NCI-H2107 (cell line): ENCODE data around the gene GBA2.

Source experiments
- DNase-seq: peaks from one replicate; lab custom pipeline; 2025; lab: John Stamatoyannopoulos, UW

The GBA2 gene

DNA sequence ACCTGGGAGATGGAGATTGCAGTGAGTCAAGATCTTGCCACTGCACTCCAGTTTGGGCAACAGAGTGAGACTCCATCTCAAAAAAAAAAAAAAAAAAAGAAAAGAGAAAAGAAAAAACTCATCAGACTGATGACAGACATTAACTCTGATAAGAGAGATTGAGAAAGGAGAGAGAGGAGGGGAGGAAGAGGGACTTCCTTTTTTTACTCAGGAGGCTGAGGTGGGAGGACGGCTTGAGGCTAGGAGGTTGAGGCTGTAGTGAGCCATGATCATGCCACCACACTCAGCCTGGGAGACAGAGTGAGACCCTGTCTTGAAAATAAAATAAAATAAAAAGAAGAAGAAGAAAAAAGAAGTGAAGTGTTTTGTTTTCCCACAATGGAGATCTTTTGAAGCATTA lies 14.8 kb upstream of the GBA2 start:
- DNase-seq: no peak

DNA sequence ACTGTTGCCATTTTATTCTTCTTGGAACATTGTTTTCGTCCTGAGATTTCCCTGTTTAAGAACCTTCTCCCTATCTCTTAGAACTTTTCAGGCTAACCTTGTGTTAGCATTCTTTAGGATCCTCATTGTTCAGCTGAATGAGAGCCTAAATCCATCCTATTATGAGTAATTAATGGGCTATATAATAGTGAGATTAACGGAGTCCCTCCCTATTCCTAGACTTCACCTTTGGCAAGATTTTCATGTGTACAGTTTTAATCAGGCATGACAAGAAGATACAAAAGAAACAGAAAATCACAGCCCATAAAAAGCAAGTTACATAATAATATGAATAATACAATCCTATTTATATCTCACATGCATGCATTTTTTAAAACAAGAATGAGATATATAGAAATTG lies 14.2 kb upstream of the GBA2 start:
- no peak for DNase-seq

DNA sequence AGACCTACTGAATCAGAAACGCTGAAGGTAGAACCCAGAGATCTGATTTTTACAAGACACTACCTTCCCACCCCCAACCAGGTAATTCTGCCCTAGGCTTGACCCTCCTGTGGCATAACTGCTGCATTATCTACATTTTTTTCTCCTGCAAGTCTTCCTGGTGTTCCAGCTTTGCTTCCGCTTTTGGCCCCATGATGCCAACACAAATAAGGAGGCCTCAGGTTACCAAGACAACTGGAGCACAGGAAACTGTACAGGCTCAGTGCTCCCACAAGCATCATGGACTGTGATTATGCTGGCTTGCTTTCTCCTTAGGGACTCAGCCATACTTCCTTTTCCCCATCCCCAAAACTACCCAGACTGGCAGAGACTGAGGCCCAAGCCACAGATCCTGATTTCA lies 11.6 kb upstream of the GBA2 start:
- DNase-seq: no peak

DNA sequence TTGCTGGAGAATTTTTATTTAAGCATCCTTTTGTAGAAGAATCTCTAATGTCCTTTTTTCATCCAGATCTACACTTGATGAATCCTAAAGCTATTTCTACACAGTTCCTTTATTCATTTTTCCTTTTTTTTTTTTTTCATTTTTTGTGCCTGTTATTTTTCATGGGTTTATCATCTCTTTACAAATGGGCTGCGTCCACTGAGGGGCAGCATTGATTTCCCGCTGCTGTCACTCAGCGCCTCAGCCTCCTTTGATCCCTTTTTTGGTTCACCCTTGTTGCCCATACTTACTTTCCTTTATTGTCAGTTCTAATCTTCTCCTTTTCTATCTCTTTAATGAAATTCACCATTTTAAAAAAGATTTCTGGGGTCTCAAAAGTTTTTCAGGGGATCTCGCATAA lies 10.8 kb upstream of the GBA2 start:
- no peak for DNase-seq

DNA sequence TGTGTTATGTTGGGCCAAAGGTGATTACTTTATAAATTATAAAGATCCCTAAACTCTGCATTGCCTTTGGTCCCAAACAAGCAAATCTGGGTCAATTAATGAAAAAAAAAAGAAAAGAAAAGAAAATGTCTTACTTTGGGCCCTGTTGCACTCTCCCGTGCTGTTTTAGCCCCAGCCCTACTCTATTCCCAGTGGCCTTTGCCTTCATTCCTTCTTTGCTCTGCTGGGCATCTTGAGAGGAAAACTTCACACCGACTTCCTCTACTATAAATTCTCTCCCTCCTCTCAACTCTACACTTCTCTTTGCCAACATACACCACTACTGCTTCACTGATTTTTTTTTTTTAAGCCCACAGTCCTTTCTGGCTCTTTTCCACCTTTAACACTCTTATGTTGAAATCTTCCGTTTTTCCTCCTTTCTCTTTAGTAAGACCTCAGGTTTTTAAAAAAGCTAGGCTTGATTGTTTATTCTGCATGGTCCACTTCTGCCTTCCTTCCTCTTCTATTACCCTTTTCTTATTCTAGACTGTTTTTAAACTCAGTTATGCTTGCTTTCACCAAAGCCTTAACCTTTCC lies 9.5 kb upstream of the GBA2 start:
- no peak for DNase-seq

DNA sequence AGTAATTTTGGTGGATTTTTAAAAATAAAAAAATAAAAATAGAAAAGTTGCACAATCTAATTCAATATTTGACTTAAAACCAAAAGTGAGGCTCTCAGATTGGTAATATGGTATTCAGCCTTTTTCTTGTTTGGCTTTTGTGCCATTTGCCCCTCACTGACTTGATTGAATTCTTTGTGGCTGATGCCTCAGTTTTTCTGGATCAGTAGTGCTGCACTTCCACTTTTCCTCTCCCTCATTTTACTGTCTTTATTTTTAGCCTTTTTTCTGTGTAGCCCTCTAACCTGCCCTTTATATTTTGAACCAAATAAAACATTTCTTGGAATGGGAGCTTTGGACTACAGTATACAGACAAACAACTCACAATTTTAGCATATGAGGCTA lies 8.9 kb upstream of the GBA2 start:
- no peak for DNase-seq

DNA sequence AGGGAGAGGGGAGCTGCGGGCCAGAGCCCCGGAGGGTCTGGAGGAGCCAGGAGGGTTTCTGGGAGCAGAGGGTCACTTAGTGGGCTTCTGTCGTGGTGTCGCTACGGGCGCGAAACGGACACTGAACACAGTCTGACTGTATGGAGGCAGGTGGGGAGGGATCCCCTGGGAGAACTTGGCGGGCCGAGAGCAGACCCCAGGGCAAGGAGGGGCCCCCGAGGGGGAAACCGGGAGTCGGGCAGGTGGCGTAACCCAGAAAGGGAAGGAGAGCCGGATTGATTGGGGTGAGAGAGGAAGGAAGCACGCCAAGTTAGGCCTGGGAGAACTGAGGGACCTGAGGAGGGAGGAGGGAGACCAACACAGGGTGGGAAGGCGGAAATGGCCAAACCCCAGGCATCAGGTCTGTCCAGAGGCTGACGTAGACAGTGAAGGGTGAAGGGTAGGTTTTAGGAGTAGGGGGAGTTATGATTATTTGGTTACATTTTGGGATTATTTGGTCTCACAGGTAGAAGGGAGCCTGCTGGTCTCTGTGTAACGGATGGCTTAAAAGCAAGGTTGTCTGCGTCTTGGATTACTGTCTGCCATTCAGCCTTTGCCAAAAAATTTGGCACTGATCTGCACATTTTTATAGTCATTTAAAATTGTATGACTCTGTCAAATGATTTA lies 8.3 kb upstream of the GBA2 start:
- DNase-seq: peak; percentile 48

DNA sequence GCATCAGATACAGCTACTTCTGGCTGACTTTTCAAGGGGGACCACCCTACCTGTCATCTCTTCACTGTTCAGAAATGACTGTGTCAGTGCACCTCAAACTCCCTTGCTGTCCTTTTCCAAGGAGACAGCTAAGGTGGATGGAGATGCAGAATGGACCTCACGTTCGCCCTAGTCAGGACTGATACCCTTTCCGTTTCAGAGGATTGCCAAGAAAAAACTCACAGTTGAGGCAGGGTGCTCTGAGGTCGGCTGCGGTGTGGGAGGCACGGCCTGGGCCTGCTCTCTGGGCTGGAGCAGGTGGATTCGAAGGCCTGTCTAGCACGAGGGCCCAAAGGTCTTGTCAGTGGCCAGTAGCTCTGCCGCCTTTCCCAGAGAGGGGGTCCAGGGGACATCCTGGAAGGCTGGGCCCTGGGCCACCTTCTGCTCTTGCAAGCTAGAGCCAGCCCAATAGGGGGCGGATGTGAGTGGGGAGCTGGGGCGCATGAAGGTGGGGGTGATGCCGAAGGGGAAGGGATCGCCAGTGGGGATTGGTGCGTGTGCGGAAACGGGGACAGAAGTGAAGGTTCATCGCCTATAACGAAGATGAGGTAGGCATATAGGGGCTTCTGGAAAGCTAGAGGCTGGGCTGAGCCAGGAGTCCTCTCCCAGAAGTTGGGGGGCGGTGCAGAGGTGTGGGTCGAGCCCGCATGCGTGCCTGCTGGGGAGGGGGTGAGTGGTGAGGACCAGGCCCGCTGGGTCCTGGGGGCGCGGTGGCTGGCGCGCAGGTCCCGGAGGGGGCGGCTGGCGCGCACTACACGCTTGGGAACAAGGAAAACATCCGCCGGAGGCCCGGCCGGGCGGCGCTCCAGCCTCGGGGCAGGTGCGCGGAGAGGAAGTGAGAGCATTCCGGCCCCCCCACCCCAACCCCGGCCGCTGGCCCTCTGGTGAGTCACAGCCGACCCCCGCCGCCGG lies 7.5 kb upstream of the GBA2 start:
- peak; percentile 41 for DNase-seq

DNA sequence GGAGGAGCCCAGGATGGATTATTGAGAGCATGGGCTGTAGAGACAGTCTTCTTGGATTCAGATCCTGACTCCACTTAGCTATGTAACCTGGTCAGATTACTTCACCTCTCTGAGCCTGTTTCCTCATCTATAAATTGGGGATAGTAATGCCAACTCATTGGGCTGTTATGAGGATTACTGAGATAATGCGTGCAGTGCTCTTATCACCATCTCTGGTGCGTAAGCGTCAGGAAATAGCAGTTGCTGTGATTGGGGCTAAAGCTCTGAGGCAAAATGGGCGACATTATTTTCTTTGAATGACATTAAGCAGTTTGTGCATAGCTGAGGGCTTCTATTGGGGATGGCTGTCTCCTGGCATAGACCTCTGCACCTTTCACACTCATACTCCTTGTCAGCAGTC lies 6.0 kb upstream of the GBA2 start:
- no peak for DNase-seq

DNA sequence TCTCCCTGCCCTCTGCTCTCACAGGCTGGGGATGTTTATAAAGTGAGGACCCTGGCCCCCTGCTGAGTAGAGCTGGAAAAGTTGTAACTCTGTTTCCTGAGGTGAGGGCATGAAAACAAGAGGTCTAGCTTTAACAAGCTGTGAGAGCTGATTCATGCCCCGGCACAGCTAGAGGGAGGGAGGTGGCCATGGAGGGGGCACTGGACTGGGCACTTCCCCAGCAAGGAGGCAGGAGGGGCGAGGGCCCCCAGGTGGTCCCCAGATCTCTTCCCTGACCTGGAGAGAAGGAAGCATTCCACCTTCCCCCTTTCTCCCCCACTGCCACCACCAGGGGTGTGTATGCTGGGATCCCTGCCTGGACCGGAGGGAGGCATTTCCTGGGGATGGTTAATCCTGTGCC lies 5.2 kb upstream of the GBA2 start, which contains the start of gene MSMP:
Gene MSMP (minus strand): TSS at position 13 of the 400 bp plus-strand sequence. CDS start 147 bp downstream, outside the sequence.
- no peak for DNase-seq

DNA sequence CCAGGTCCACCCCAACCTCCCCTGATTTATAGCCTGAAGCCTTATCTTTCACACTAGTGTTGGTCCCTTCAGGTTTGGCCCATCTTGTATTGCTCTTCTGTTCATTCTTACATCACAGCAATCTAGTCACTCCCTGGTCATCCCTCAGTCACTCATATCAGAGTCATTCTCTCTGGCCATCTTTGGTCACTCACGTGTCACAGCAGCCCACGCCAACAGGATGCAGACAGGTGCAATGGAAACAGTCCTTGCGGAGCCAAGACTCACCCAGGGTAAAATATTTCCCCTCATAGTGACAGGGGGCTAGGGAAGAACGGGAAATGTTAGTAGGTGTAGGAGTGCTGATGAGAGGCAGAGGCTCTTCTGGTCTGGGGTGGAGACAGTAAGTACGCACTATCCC lies 4.4 kb upstream of the GBA2 start:
- no peak for DNase-seq

DNA sequence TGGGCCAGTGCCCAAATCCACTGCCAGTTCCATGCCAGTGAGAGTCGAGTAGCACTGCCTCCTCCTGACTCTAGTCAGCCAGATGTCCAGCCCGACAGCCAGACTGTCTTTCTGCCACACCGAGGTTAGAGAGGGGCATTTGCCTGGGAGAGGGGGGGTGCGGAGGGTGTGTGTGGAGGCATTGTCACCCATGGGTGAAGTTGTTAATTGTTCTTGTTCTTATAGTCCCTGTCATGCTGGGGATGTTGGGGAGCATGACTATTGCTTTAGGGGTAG lies 1.2 kb upstream of the GBA2 start:
- no peak for DNase-seq

DNA sequence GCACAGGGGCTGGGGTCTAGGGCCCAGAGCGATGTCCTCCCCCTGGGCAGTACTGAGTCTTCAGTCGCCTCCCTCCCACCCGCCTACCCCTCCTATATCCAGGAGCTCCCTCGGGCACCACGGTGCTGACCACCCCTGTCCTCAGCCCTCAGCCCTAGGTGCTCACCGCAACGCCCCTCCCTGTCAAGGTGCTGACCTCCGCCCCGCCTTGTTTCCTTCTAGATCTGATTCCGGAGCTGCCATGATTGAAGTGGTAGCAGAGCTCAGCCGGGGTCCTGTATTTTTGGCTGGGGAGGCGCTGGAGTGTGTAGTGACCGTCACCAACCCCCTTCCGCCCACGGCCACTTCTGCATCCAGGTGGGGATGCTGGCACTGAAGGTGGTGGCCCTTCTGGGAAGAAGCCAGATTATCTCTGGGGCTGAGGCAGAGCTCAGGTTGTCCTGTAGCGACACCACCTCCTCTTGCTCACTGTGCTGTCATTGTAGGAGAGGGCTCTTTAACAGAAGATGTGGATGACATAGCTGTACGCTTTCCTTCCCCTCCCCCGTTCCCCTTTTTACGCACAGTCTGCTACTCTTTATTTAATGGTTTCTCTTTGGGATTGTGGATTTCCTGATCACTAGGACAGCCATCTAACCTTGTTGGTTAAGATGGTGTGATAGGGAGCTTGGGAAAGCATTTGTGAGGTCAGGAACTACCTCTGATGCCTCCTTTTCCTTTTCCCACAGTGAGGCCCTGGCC lies 657 bp upstream of the GBA2 start:
- DNase-seq: no peak

DNA sequence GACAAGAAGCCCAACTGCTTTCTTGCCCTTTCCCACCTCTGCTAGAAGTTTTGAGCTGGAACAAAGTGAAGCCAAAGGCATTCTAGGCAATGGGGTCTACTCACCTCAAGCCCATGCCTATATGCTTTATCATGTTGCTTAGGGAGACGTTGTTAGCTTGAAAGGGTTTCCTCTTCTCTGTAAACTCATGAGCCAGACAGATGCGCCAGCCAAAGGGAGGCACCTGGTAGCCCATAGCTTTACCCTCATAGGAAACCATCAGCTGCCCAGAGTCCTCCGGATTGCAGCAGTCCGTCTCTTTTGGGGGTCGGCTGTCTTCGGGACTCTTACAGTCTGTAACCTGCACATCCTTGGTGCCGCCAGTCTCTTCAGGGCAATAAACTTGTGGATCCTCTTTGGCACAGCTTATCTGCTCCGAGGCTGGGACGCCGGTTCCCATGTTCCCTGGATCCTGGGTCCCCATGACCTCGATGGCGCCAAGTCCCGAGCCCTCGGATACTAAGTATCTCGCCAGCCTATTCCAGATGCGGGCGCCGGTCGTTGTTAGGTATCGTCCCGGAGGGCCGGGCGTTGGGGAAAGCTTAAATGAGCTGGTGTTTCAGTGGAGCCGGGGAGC lies 678 bp downstream of the GBA2 start:
- no peak for DNase-seq

DNA sequence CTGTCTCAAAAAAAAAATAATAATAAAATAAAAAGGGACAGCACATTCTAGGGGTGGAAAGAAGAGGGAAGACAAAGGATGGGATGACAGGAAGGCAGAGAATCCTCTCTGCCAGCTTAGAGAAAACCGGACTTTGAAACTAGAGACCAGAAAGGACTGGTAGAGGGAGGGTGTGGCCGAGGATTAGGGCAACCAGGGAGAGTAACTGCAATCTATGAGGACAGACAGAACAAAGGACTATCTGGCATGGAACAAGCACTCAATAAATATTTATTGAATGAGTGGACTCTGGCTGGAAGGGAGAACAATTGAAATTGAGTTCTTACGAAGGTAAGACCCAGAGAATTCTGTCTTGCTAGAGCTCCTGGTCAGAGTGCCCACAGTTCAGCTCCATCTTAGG lies 2.4 kb downstream of the GBA2 start:
- no peak for DNase-seq

DNA sequence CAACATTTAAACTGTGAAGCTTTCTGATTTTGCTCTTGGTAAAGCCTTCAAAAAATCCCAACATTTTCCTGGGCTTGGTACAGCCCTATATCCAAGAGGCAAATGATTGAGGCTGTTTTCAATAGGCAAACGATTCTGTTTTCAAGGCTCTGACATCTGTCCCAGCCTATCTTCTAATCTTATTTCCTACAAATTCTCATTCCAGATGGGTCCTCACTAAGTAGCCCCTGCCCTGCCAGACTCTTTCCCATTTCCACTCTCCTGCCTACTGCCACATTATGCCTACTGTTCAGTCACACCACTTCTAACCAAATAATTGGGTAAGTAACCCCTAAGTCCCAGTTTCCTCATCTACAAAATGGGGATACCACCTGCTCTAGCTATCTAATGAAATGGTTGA lies 3.5 kb downstream of the GBA2 start:
- DNase-seq: no peak

DNA sequence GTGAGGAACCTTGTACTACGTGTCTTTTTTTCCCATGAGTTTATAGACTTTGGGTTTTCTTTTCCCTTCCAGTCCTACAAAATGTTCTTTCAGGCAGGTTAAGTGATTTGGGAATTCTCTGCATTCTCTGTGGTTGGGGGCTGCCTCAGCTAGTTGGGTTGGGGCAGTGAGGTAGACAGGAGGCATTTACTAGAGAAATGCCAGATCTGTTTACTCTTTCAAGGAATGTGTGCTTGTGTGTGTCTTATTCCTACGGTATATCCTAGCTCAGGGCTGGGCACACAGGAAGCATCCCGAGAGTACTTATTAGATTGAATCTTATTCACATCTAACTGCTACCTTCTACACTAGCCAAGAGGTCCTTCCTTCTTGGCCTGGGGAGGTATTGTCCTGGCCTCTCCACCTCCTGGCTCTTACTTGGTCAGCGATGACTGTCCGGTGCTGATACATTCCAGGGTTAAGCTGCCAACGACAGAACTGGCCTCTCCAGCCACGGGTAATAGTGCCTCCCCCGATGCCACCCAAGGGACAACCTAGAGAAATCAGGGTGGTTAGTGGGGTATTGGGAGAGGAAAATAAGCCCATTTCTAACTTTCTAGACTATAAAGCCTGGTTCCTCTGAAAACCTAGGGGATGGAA lies 5.0 kb downstream of the GBA2 start:
- no peak for DNase-seq

DNA sequence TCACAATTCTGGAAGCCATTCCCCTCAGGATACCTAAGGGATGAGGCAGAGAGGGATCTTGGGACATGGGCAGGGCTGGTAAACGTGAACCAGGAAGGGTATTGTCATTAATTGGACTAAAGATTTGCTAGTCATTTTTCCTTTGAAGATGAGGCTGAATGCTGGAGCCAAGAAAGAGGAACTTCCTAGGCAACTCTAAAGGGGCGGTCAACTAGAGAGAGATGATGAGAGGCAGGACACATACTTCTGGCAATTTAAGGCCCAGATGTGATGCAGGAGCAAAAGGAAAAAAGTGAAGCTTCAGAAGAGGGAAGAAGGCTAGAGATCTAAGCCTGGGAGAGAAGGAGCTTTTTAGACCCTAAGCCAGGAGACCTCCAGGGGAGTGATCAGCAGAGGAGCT lies 5.6 kb downstream of the GBA2 start:
- DNase-seq: no peak

DNA sequence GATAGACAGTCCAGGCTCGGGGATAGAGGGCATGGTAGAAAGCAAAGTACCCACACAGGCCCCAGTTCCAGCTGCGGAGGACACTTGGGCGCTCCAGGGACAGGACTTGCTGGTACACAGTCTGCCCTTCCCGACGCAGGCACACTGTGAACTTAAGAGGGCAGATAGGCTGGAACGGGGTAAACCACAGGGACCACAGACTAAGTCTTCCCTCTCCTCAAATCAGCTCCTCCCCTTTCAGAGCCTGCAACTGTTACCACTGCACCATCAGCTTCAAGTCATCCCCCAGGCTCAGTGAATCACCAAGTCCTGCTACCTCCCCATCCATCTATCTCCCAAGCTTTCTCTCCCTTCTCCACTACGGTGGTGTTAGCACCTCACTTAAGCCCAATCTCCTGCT lies 7.3 kb downstream of the GBA2 start:
- no peak for DNase-seq

DNA sequence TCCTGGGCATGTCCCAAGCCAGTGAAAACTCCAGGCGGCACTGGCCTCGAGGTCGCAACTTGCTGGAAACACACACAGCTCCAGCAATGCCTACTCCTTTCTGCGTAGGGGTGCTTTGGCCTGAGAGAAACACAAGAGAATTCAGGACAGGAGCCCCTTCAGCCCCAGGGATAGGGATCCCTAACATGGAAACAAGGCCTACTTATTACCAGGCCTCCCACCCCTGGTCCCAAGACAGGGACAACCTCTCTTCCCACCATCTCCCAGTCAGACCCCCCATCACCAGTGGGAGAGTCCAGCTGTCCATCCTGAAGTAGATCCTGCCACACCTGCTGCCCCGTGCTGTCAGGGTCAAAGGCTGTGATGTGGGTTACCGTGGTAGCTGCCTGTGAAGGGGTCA lies 8.8 kb downstream of the GBA2 start:
- no peak for DNase-seq

DNA sequence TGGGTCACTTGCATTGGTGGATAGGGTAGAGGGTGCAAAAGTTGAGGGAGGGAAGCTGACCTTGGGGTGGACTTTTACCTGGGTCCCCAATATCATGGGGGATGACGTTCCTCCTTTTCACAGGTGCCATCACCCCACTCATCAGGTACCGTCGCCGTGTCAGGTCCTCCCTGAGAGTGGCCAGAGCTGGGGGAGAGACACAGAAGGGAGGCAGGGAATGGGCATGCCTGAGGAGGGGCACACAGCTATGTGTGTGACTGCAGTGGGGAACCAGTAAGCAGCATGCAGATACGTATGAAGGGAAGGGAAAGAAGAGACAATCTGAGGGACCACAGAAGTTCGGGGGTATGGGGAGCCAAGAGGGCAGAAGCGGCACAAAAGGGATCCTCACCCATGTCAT lies 10.1 kb downstream of the GBA2 start:
- DNase-seq: no peak

DNA sequence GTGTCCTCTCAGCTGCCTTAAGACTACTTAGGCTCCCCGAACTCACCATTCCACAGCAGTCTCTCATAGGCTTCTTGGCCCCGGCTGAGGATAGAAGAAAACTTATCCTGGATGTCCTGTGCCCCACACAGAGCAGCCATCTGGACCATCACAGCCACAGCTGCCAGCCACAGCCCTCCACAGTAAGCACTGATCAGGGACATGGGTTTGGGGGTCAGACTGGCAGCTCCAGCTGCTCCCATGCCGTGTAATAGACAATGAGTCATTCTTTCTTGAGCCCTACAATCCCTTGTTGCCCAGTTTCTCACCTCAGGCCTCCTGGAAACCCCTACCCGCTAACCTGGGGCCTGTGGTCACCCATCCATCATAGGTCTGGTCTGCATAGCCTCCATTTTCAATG lies 10.8 kb downstream of the GBA2 start:
- no peak for DNase-seq
